Stimulated activated CD8-positive, alpha-beta memory T cell treated with anti-CD3 and anti-CD28 coated beads, Interleukin-15, amount 100 ng/mL, for 4 hours (primary cell): ENCODE data around the gene TMEM263.
A peak's percentile ranks its signal among the peaks of the same experiment; 100 is the strongest.
"Not testable (repeated sequence)": the region's sequence is repeated elsewhere in the genome, so short reads cannot be mapped to it uniquely, and the experiment has no call there.

Experiments
- DNase-seq, 2 donors: peaks; one replicate each; pipeline ENCODE4 v3.0.0-alpha.2; 2020; ENCODE audit warnings: low read depth in 2 of 2

Gene TMEM263

DNA sequence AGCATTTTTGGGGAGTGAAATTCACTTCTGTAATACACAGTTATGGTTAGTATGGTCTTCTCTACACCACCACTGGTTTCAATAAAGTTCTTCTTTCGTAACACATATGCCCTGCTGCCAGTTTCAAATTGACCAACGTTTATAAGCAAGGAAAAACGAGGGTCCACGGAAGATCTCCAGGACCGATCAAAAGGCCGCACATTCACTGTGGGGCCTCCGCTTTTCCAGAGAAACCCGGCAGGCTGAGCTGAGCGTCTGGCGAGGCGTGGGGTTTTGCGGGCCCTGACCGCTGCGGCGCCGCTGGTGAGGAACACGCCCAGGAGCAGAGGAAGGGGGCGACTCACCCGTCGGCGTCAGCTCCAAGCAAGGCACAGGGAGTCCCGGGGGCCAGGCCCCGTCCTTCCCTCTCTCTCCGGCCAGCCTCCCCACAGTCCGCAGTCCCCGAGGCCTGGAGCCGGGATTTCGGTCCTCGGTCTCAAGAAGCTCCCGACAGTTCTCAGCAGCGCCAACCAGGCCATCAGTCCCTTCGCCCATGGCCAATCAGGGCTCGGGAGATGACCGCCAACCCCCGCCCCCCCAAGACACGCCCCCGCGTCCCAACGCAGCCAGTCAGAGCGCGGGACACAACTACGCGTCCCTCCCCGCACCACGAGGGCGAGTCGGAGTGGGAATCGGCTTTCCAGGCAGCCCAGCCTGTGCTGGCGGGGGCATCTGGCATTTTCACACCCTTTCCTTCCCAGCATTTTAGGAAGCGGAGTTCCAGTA lies 31.1 kb downstream of the TMEM263 start, which contains the start of gene MTERF2:
Gene MTERF2, minus strand, starts transcription at position 522 of the 765 bp plus-strand sequence. CDS start 8,432 bp downstream, outside the sequence.
- DNase-seq = peak; percentile 60 to 67

DNA sequence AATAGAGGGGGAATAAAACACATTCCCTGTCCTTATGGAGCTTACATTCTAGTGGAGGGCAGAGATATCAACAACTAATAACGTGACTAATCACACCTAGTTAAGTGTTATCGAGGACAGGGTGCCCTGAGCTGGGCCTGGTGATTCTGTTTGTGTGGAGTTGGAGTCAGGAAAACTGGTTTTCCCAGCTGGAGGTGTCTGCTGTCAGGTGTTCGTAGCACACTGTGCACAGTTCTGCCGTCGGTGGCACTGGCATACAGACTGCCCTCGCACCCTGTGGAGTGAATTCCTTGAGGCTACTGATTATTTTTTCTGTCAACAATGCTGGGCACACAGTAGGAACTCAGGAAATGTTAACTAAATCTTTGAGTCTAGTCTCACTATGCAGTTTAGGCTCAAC lies 32.1 kb downstream of the TMEM263 start:
- no peak for DNase-seq

DNA sequence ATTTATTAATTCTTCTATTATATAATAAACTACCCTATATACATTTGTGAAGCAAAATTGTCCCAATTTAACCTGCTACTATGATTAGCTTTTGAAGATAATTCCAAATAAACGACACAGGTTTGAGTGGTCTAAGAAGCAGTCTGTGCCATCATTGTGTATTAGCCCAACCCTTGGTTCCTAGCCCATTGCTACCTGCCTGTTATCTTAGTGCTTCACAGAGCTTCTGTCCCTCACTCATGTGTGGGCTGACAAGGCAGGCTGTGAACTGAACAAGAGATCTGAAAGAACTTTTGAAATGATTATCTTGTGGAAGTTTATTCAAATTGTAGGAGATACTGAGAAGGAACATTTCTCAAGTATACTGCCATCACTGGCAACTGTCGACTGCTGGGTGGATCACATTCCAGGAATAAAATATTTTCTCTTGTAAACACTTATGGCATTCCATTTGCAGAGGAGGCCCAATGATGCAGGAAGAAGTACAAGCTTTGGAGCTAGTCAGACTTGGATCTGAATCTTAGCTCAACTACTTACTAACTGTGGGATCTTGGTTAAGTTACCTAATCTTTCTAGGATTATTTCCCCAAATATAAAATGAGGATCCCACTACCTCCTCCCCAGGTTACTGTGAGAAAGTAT lies 39.0 kb downstream of the TMEM263 start:
- DNase-seq = no peak

DNA sequence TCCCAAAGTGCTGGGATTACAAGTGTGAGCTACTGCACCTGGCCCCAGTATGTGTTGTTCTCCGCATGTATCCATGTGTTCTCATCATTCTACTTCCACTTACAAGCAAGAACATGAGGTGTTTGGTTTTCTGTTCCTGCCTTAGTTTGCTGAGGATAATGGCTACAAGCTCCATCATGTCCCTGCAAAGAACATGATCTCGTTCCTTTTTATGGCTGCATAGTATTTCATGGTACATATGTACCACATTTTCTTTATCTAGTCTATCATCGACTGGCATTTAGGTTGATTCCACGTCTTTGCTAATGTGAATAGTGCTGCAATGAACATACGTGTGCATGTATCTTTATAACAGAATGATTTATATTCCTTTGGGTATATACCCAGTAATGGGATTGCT lies 40.4 kb downstream of the TMEM263 start:
- not testable (repeated sequence) for DNase-seq

DNA sequence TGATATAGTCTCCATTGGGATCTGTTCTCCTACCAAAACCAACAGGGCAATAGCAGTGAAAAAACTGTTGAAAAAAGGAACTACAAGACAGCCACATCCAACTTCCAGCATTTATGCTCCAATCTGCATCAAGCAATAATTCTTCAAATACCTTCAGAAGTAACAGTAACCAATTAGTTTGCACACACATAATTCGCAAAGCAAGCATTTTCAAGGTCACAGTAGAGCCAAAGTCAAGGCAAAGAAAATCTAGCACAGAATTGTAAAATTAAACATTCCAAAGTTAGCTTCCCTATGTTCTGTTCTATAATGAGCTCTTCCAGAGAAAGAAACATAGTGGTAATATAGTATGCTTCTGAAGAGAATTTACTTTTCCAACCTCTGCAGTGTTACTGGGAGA lies 42.2 kb downstream of the TMEM263 start:
- no peak for DNase-seq

DNA sequence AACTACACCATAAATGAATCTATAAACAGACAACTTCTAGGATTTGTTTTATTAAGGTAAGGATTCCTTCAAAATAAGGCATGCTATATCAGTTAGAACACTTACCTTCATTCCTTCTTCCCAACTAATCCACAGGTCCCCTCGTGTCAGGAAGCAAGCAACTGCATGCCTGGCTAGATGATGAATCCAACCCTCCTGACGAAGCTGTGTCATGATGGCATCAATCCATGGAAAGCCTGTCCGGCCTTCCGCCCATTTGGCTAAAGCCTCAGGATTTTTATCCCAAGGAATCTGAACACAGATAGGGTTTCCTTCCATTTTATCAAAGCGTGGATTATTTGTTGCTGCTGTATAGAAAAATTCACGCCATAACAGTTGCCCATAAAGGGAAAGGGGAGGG lies 43.7 kb downstream of the TMEM263 start:
- no peak for DNase-seq

DNA sequence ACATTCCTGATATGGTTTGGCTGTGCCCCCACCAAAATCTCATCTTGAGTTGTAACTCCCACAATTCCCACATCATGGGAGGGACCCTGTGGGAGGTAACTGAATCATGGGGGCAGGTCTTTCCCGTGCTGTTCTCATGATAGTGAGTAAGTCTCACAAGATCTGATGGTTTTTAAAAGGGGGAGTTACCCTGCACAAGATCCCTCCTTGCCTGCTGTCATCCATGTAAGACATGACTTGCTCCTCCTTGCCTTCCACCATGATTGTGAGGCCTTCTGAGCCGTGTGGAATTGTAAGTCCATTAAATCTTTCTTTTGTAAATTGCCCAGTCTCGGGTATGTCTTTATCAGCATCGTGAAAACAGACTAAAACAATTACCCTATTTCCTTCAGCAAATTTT lies 47.0 kb downstream of the TMEM263 start:
- DNase-seq = not testable (repeated sequence)

DNA sequence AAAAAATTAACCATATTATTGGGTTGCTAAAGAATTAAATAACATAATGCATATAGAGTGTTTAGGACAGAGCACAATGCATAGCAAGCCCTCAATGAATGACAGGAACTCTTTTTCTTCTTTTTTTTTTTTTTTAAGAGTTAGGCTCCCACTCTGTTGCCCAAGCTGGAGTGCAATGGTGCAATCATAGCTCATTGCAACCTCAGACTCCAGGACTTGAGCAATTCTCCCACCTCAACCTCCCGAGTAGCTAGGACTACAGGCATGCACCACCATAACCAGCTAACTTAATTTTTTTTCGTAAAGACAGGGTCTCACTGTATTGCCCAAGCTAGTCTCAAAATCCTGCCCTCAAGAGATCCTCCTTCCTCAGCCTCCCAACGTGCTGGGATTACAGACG lies 51.7 kb downstream of the TMEM263 start:
- DNase-seq = no peak

DNA sequence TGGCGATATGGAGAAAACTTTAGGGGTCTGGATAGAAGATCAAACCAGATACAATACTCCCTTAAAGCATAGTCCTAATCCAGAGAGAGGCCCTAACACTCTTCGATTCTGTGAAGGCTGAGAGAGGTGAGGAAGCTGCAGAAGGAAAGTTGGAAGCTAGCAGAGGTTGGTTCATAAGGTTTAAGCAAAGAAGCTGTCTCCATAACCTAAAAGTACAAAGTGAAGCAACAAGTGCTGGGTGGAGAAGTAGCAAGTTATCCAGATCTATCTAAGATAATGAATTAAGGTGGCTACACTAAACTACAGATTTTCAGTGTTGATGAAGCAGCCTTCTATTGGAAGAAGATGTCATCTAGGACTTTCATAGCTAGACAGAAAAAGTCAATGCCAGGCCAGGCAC lies 55.8 kb downstream of the TMEM263 start:
- DNase-seq = no peak

DNA sequence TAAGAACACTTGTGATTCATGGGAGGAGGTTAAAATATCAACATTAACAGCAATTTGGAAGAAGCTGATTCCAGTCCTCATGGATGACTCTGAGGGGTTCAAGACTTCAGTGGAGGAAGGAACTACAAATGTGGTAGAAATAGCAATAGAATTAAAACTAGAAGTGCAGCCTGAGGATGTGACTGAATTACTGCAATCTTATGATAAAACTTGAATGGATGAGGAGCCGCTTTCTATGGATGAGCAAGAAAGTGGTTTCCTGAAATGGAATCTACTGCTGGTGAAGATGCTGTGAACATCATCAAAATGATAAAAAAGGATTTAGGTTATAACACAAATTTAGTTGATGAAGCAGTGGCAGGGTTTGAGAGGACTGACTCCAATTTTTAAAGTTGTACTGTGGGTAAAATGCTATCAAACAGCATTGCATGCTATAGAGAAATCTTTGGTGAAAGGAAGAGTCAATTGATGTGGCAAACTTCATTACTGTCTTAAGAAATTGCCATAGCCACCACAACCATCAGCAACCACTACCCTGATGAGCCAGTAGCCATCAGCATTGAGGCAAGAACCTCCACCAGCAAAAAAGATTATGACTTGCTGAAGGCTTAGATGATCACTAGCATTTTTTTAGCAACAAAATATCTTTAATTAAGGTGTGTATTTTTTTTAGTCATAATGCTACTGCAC lies 57.2 kb downstream of the TMEM263 start:
- DNase-seq = no peak

DNA sequence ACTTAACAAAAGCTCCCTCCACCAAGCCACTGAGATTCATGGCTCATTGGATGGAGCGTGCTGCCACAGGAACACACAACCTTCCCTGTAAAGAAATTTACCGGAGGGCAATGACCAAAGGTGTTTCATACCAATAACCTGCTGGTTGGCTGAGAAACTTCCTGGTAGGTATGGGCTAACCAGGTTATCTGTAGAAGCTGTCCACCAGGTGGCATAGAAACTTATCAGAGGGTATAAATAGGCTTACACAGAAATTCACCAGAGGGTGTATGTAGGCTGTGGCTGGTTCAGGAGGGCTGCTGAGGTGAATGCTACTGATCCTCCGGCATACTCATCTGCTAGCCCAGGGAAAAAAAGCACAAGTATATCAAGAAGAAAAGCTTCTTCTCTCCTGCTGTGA lies 58.3 kb downstream of the TMEM263 start:
- no peak for DNase-seq

DNA sequence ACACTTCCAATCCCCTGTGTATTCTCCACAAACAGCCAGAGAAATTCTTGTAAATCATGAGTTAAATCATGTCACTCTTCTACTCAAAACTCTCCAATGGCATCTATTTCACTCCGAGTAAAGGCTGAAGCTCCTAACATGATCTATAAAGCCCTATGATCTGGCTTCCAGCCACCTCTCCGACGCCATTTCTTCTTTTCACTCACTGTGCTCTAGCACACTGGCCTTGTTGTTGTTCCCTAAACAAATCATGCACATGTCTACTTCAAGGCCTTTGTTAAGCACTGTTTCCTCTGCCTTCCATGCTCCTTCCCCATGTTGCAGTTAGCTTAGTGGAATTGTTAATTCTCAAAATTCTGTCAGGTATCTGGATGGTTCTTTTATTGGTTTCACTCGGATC lies 61.3 kb downstream of the TMEM263 start:
- DNase-seq = no peak

DNA sequence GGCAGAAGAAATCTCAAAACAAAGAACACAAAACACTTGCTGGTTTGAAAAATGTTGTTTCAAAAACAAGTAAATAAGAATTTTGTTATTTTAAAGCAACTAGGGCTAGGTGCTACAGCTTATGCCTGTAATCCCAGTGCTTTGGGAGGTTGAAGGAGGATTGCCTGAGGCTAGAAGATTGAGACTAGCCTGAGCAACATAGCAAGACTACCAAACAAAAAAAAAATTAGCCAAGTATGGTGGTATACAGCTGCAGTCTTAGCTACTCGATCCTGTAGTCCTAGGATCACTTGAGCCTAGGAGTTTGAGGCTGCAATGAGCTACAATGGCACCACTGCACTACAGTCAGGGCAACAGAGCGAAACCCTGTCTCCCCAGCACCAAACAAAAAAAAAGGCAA lies 63.8 kb downstream of the TMEM263 start:
- DNase-seq = no peak
